ENCODE measurements around the gene PABPC3.

DNA sequence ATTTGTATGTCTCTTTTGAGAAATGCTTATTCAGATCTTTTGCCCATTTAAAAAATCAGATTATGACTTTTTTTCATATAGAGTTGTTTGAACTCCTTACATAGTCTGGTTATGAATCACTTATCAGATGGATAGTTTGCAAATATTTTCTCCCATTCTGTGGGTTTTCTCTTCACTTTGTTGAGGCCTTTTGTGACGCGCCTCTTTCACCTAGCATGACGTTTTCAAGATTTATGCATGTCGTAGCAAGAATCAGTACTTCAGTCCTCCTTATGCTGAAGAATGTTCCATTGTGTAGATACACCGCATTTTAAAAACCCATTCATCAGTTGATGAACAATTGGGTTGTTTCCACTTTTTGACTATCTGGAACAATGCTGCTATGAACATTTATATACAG is 13.4 kb downstream of the PABPC3 start:
- TF ChIP-seq, protein P1, sequence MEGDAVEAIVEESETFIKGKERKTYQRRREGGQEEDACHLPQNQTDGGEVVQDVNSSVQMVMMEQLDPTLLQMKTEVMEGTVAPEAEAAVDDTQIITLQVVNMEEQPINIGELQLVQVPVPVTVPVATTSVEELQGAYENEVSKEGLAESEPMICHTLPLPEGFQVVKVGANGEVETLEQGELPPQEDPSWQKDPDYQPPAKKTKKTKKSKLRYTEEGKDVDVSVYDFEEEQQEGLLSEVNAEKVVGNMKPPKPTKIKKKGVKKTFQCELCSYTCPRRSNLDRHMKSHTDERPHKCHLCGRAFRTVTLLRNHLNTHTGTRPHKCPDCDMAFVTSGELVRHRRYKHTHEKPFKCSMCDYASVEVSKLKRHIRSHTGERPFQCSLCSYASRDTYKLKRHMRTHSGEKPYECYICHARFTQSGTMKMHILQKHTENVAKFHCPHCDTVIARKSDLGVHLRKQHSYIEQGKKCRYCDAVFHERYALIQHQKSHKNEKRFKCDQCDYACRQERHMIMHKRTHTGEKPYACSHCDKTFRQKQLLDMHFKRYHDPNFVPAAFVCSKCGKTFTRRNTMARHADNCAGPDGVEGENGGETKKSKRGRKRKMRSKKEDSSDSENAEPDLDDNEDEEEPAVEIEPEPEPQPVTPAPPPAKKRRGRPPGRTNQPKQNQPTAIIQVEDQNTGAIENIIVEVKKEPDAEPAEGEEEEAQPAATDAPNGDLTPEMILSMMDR (conservative IDR thresholded peaks at IDR 0.05; ENCODE audit: low read depth, low read length): no peak
- TF ChIP-seq FOS (IDR thresholded peaks at IDR 0.05; ENCODE audit: low read depth, low read length): no peak
- TF ChIP-seq POLR2A (IDR thresholded peaks at IDR 0.05; ENCODE audit: low read depth, low read length): no peak
- TF ChIP-seq RCOR1 (IDR thresholded peaks at IDR 0.05; ENCODE audit: insufficient replicate concordance, low read length): no peak
- TF ChIP-seq CEBPB (IDR thresholded peaks at IDR 0.05; ENCODE audit: low read depth, low read length): no peak
- TF ChIP-seq, protein P2, sequence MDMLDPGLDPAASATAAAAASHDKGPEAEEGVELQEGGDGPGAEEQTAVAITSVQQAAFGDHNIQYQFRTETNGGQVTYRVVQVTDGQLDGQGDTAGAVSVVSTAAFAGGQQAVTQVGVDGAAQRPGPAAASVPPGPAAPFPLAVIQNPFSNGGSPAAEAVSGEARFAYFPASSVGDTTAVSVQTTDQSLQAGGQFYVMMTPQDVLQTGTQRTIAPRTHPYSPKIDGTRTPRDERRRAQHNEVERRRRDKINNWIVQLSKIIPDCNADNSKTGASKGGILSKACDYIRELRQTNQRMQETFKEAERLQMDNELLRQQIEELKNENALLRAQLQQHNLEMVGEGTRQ (IDR thresholded peaks at IDR 0.05; ENCODE audit: low read depth, low read length): no peak
- no peak for TF ChIP-seq RAD21 (IDR thresholded peaks at IDR 0.05; ENCODE audit: low read length)
- no peak for TF ChIP-seq MAZ (IDR thresholded peaks at IDR 0.05; ENCODE audit: borderline replicate concordance, low read depth, low read length)
- no peak for TF ChIP-seq BHLHE40 (IDR thresholded peaks at IDR 0.05; ENCODE audit: low read depth, low read length)
- no peak for TF ChIP-seq SMC3 (IDR thresholded peaks at IDR 0.05; ENCODE audit: low read depth, low read length)

All from IMR-90 (cell line).